Measurements from ENCODE around the gene CNKSR2.

GRCh38 chrX:21612154-21612553 is 237.9 kb downstream of the CNKSR2 start:
- TF ChIP-seq GATA3 (IDR thresholded peaks at IDR 0.05; ENCODE audit: low read depth, low read length) (no peak), GATA2 (IDR thresholded peaks at IDR 0.05; ENCODE audit: low read depth, low read length) (no peak)
